ENCODE results near the gene SESN3.
"Not testable (repeated sequence)": the region's sequence is repeated elsewhere in the genome, so short reads cannot be mapped to it uniquely, and the experiment has no call there.

GRCh38 chr11:95136747-95137146 is 94.3 kb downstream of the SESN3 start:
- not testable (repeated sequence) for TF ChIP-seq CTCF (IDR thresholded peaks at IDR 0.05; ENCODE audit: insufficient read depth, low read length); REST (IDR thresholded peaks at IDR 0.05; ENCODE audit: insufficient replicate concordance, low read depth); POLR2AphosphoS5 (IDR thresholded peaks at IDR 0.05; ENCODE audit: low read depth); GABPA (IDR thresholded peaks at IDR 0.05; ENCODE audit: low read depth)

Measured in HL-60 (cell line).